NCI-H524 treated with DMSO at 0.1 percent for 48 hours (cell line): ENCODE data around the gene ZNF593.
A peak's percentile ranks its signal among the peaks of the same experiment; 100 is the strongest.

Source experiments
- DNase-seq: peaks from one replicate; lab custom pipeline; 2025; lab: John Stamatoyannopoulos, UW

Gene ZNF593

DNA sequence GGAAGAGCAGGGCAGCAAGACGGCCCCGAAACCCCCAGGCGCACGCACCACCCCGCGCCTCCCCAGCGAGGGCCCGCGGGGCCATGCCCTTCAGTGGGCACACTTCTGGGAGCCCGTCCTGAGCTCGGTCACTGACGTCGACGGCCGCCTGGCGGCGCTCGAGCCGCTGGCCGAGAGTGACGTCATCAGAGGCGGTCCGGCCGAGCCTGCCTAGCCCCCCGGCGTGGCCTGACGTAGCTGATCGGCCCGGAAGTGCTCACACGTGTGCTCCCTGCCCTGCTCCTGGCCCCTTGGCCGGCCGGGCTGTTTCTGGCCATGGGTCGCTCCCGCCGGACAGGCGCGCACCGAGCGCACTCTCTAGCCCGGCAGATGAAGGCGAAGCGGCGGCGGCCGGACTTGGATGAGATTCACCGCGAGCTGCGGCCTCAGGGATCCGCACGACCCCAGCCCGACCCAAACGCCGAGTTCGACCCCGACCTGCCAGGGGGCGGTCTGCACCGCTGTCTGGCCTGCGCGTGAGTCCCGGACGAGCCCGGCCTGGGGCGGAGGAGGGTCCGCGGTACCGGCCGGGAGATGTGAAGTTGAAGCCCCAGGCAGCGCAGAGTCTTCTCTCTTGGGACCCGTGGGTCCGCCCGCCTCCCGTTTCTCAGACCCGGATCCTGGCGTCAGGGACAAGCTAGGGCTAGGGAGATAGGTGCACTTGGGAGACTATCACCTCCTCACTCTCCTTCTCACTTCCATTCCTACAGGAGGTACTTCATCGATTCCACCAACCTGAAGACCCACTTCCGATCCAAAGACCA is at the start of gene ZNF593:
ZNF593 (plus strand) TSS at position 240 of the 803 bp plus-strand sequence; CDS start at position 316, 76 bp downstream.
- DNase-seq, result peak; percentile 45

DNA sequence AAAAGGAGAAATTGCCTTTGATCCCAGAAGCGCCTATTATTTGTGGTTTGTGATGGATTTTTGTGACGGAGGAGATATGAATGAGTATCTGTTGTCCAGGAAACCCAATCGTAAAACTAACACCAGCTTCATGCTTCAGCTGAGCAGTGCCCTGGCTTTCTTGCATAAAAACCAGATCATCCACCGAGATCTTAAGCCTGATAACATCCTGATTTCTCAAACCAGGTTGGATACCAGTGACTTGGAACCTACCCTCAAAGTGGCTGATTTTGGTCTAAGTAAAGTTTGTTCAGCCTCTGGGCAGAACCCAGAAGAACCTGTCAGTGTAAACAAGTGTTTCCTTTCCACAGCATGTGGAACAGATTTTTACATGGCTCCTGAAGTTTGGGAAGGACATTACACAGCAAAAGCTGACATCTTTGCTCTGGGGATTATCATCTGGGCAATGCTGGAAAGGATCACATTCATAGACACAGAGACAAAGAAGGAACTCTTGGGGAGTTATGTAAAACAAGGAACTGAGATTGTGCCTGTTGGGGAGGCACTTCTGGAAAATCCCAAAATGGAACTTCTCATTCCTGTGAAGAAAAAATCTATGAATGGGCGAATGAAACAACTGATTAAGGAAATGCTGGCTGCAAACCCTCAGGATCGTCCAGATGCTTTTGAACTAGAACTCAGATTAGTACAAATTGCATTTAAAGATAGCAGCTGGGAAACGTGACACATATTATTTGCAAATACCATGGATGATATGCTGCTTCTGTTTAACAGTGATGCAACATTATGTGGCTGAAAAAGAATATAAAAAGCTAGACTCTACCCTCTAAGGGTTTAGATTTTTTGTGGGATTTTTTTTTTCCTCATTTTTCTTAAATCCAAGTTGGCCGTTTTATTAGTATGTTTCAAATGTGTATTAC is 47.6 kb upstream of the ZNF593 start:
- DNase-seq, result no peak

DNA sequence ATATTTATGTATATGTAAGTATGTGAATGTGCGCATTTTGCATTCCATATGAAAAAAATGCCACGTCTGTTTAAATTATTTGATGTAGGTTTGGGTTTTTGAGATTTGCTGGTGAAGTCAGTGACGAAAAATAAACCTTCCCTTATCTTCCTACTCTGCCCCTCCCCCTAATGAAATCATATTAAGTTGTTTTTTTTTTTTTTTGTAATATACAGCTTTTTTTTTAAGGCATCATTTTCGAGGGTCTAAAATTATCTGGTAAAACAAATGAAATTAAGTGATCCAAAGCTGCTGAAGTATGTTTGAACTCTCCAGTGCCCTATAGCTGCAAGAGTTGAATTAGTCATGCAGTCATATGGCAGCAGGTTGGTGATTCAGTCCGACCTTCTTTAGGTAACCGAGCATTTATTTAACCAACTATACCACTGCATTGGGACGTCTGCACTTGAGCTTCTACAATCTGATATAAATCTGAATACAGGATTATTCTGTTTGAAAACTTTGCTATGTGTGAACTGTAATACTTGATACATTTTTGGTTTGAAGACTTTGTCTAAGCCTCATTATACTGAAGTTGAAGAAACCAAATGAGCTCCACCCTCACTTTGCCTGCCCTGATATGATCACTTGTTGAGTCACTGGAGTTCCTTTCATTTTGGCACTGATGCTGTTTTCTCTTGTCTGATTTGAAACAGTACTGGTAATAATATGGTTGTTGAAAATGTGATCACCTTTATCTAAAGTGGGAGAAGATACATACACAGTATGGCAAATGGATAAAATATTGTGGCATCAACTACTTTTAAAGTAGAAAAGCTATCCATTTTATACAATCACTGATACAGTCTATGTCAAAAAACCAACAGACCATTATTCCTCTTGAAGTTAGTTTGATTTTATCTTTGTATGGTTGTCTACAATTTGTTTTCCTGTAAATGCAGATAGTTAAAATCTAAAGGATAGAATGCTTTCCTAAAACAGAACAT is 46.4 kb upstream of the ZNF593 start:
- DNase-seq, result no peak

GRCh38 chr1:26124418-26125331 is 45.0 kb upstream of the ZNF593 start:
- DNase-seq, result no peak

DNA sequence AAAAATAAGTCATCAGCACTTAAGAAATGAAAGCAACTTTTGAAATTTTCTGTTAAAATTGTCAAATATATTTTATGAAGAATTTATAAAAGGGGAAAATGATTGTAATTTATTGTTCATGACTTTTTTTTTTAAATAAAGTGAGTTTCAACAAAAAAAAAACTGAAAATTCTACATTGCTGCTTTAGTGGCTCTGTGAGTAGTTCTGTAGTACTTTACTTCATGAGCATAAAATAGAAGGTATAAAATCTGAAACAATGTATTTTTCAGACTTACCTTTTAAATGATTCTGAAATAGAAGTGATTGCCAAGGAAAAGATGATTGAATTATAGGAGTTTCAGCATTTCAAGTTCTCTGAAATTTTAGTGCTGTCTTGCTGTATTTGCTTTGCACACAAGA is 44.3 kb upstream of the ZNF593 start:
- DNase-seq, result no peak

- no peak for DNase-seq
Measured at GRCh38 chr1:26125946-26126320, 43.8 kb upstream of the ZNF593 start.

DNA sequence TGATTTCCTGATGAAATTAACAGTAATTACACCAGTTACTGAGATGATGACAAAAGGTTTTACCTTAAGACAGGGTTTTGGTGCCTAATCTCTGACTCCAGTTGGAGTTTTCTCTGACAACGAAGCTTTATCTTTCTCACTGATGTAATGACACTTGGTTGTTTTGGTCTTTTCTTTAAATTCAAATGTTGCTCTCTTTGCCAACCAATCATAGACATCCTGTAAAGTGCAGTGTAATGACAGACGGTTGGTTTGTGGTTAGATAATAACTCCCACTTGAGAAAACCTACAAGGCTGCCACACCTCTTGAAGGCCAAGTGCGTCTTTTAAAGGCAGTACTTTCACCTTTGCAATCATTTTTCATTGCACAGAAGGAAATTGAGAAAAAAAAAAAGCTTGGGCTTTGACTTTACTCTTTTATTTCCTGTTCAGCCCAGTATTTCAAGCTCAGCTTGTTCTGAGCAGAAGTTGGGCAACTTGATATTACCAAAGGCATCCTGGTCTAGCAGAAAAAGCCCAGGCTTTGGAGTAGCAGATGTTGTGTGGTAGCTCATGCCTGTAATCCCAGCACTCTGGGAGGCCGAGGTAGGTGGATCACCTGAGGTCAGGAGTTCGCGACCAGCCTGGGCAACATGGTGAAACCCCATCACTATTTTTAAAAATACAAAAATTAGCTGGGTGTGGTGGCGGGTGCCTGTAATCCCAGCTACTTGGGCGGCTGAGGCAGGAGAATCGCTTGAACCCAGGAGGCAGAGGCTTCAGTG is 43.2 kb upstream of the ZNF593 start:
- peak; percentile 21 for DNase-seq

- no peak for DNase-seq
Measured at GRCh38 chr1:26127235-26128163, 42.2 kb upstream of the ZNF593 start.

DNA sequence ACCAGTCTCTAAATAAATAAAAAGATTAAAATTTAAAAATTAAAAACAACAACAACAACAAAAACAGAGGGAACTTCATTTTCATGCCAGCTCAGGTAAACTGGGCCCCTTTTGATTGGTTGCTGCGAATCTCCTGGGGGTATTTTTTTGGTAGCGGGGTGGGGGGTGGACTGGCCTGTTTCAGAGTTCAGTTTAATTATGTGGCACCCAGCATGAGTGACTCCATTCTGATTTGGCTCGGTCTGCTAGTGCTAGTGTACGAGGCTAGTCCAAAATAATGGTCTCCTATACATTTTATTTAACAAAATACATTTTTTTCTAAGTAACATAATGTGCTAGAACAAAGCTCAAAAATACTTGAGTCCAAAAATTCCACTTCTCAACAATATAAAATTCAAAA is 39.9 kb upstream of the ZNF593 start:
- DNase-seq, result no peak

GRCh38 chr1:26130695-26131094 is 39.0 kb upstream of the ZNF593 start:
- DNase-seq, result no peak

- no peak for DNase-seq
Measured at GRCh38 chr1:26132128-26132833, 37.4 kb upstream of the ZNF593 start.

DNA sequence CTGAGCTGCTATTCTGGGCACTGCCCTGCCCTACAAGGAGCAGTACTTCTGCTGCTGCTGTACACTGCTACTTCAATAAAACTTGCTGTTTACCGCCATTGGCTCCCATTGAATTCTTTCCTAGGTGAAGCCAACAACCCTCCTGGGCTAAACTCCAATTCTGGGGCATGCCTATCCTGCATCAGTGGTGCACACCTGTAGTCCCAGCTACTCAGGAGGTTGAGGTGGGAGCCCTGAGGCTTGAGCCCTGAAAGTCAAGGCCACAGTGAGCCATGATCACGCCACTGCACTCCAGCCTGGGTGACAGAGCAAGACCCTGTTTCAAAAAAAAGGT is 36.9 kb upstream of the ZNF593 start:
- DNase-seq, result no peak

GRCh38 chr1:26134466-26134865 is 35.2 kb upstream of the ZNF593 start:
- DNase-seq, result no peak

DNA sequence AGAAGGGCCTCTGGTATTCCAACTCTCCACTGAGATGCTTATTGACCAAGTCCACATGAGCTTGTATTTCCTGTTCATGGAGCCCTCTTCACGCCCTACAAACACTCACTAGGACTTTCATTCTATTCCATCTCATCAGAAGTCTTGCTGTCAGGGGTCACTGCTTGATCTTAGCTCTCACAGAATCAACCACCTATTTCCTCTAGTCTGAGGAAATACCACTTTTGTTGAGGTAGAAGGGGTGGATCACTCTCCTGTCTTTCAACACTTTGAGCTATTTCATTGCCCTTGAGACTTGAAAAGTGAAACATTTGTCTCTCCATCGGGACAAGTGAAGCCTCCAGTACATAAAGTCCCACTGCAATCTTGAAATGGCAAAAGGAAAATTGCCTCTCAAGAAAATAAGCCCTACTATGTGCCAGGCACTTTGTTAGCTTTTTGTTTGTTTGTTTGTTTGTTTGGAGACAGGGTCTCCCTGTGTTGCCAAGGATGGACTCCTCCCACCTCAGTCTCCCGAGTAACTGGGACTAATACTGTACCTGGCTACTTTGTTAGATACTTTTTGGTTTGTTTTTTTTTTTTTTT is 30.6 kb upstream of the ZNF593 start:
- no peak for DNase-seq

GRCh38 chr1:26142159-26142558 is 27.5 kb upstream of the ZNF593 start:
- no peak for DNase-seq

DNA sequence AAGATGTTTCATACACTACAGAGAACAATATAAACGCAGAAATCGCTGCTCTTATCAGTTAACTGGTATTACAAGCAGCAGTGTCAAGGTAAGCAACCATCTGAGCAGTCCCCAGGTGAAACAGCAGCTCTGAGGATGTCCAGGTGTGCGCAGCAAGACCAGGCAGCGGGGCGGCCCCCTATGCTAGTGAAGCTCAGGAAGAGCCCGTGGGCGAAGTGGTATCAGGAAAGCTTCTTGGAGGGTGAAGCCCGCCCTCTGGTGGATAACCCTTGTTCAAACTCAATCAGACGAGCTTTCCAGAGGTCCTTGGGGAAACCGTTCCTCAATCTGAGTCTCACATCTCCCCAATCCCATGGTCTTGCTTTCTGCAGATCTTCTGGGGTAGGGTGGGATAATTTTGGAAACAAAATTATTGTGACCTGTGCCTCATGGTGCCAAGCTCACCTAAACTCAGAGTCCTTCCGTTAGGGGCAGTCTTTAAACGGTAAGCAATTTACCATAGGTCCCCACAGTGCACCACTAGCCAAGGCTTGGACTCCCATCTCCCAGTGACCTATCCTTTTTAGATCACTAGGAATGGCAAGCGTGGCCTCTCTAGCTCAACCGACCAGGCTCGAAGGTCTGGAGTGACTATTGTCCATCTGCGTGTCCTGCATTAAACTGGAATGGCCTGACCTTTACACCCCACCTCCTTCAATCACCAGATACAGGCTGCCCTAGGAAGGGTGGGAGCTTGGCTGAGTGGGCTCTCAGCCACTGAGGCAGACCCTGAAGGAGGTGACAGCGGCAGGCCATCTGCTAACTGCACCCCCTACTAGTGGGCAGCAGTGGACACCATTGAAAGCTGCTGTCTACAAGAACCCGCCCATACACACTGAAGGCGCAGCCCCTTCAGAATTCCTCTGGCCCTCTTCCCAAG is 24.4 kb upstream of the ZNF593 start:
- peak; percentile 6 for DNase-seq

DNA sequence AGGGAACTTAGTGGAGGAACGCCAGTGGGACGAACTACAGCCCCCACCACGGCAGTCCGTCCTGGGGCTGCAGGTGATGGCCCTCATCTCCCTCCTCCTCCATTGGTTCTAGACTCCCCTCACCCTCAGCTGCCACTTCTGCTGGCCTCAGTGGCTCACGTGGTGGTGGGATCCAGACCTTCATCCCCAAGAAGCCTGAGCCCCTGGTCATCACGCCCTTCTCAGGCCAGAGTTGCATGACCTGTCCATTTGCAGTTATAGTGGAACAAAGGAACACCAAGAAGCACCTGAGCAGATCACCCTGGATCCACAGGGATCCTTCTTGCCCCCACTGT is 23.8 kb upstream of the ZNF593 start:
- no peak for DNase-seq
